ENCODE data around the gene CASR.
A peak's percentile ranks its signal among the peaks of the same experiment; 100 is the strongest.

Gene CASR

GRCh38 chr3:122232485-122232884, 49.0 kb downstream of the CASR start:
- Mint-ChIP-seq H3K36me3 (ENCODE audit: low read depth) (no peaks in the 10 kb centered on the region), H3K27me3 (peaks cover 6% of the 10 kb centered on the region), H3K9me3 (no peaks in the 10 kb centered on the region), H3K4me3 (no peak overlapping the region), H3K4me1 (peaks cover 30% of the 10 kb centered on the region), H3K27ac (no peak overlapping the region)
- no peak for DNase-seq
- ATAC-seq = no peak

DNA sequence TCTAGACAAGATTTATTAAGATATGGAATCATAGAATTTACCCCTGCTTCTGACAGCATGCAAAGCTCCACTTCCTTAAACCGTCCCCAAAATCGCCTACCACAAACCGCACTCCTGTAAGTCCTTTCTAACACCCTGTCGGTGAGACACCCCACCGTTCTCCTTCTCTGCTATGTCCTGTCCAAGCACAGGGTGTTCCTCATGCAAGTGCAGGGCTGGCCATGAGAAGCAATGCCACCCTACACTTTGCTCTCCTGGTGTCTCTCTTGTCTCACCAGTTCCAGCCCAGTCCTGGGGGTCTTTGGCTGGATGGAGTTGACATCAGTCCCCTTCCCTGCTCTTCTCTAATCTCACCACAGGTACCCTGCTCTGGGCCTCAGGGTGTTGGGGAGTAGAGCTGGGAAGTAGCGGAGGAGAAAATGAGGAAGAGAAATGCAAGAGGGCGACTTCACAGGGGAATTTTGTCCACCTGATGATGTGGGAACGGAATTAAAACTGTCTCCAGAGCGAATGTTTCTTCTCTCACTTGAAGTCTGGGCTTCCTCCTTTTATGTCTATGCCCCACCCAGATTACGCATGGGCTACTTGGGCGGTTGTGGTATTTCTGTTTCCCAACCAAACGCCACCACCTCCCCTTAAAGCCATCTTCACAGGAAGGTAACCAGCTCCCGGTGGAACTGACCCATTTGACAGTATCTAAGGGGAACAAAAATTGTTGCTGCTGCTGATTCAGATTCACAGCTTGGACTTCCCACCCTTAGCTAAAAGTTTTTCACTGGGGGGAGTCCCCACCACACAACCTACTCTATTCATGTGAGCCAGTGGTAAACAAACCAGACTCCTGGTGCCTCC, 49.9 kb downstream of the CASR start:
- H3K27me3 Mint-ChIP-seq = peaks cover 6% of the 10 kb centered on the region
- peak overlapping the region; percentile 25 for H3K4me3 Mint-ChIP-seq
- H3K27ac Mint-ChIP-seq = peak overlapping the region; percentile 36

DNA sequence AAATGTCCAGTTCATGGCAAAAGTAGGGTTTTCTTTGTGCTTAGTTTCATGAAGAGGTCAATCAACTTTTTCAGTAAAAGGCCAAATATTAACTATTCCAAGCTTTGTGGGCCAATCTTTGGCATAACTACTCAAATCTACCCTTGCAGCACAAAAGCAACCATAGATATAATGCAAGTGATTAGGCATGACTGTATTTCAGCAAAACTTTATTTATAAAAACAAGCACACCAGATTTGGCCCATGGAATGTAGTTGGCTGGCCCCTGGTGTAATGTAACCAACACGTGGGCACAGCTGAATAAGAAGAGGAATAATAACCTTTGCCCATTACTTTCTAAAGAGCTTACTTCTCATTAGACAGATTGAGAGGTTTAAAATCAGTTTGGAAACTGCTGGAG, 50.6 kb downstream of the CASR start:
- Mint-ChIP-seq H3K4me3 (no peak overlapping the region), H3K4me1 (peaks cover 30% of the 10 kb centered on the region), H3K27ac (no peak overlapping the region), H3K27me3 (peaks cover 6% of the 10 kb centered on the region), H3K9me3 (no peaks in the 10 kb centered on the region), H3K36me3 (ENCODE audit: low read depth) (no peaks in the 10 kb centered on the region)
- DNase-seq (no peak), ATAC-seq (no peak)

More for the DNA sequence above, 49.9 kb downstream of the CASR start:
- ATAC-seq (peak; percentile 85), DNase-seq (peak; percentile 19)
- no peaks in the 10 kb centered on the region for H3K9me3 Mint-ChIP-seq
- H3K4me1 Mint-ChIP-seq = peaks cover 30% of the 10 kb centered on the region
- no peaks in the 10 kb centered on the region for H3K36me3 Mint-ChIP-seq (ENCODE audit: low read depth)

DNA sequence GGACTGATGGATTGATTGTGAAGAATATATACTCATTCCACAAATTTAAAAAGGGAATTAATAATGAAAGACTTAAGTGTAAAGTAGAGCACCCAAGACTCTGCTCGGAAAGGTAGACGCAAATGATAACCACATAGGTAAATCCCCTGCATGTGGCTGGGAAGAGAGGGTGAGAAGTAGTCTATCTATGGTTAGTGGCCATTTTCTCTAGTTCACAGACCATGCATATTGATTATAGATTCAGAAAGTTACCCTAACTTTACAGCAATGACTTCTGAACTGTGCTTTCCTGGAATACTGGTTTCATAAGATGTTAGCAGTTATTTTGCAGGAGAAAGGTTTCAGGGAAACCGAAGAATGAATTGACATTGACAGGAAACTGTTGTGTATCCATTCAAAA, 51.7 kb downstream of the CASR start:
- H3K36me3 Mint-ChIP-seq (ENCODE audit: low read depth) = no peaks in the 10 kb centered on the region
- peaks cover 7% of the 10 kb centered on the region for H3K27me3 Mint-ChIP-seq
- DNase-seq (no peak), ATAC-seq (no peak)
- H3K4me1 Mint-ChIP-seq = peaks cover 30% of the 10 kb centered on the region
- no peak overlapping the region for H3K4me3 Mint-ChIP-seq
- H3K9me3 Mint-ChIP-seq = no peaks in the 10 kb centered on the region
- no peak overlapping the region for H3K27ac Mint-ChIP-seq

- Mint-ChIP-seq H3K27ac (no peak overlapping the region), H3K4me3 (no peak overlapping the region), H3K9me3 (no peaks in the 10 kb centered on the region), H3K36me3 (ENCODE audit: low read depth) (no peaks in the 10 kb centered on the region), H3K4me1 (peaks cover 9% of the 10 kb centered on the region), H3K27me3 (peaks cover 35% of the 10 kb centered on the region)
- ATAC-seq (peak; percentile 24), DNase-seq (no peak)
Observed at GRCh38 chr3:122239112-122239511, 55.6 kb downstream of the CASR start.

DNA sequence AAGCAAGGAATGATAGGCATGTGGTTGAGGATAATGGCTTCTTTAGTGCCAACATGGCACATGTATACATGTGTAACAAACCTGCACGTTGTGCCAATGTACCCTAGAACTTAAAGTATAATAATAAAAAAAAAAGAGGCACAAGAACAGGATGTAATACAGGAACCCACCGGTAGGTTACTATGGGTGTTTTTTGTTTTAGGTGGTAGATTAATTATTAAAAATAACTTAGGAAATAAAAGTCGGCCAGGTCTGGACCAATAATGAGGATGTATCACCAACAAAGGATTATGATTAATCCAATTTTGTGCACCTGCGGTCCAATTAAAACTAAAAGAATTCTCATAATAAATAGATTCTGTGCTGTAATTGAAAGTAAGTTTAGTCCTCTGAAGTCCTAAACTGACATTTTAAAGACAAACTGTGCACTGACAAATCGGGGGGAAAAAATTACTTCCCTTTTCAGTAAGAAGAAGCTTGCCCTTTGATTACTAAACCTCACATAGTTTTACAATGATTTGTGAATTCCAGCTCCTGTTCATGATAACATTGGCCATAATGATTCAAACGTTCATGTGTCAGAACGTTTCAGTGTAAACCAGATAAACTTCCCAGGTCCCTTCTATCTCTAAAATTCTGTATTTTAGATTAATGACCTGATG, 62.2 kb downstream of the CASR start:
- Mint-ChIP-seq H3K27me3 (peaks cover 27% of the 10 kb centered on the region), H3K9me3 (no peaks in the 10 kb centered on the region), H3K27ac (peak overlapping the region; percentile 78), H3K4me1 (peaks cover 28% of the 10 kb centered on the region), H3K4me3 (peak overlapping the region; percentile 72), H3K36me3 (ENCODE audit: low read depth) (no peaks in the 10 kb centered on the region)
- DNase-seq (no peak), ATAC-seq (peak; percentile 91)

GRCh38 chr3:122246199-122246598, 62.7 kb downstream of the CASR start:
- peak overlapping the region; percentile 72 for H3K4me3 Mint-ChIP-seq
- no peak for ATAC-seq

DNA sequence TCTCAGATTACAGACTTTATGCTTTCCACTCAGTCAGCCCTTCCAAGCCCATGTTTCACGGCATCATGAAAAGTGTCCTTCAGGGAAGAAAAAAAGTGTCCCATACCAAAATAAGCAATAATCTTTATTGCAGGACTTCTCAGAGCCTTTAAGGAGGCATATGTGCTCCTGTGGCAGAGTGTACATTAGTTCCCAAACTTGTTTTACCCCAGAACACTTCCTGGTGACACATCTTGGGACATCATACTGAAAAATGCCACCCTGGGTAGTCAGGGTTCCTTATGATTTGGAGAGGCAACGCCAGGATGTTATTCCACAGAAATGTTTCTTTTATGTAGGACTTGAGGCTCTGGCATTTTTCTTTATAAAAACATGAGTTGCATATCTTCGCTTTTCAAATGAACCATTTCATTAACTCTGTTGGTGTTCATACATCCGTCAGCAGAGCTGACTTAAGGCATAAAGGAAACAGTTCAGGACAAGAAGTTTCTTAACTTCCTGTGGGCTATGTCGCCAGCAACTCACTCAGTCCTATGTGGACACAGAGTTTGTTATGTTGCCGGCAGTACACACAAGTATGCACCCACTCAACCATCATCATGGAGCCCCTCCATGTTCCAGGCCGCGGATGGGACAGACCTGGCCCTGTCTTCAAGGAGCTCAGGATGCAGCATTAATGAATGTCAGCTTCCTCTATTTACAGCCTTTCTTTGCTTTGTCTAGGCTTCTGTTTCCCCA, 63.8 kb downstream of the CASR start:
- DNase-seq = no peak
- Mint-ChIP-seq H3K36me3 (ENCODE audit: low read depth) (no peaks in the 10 kb centered on the region), H3K4me1 (peaks cover 28% of the 10 kb centered on the region), H3K9me3 (no peaks in the 10 kb centered on the region), H3K4me3 (no peak overlapping the region), H3K27me3 (peaks cover 15% of the 10 kb centered on the region), H3K27ac (no peak overlapping the region)
- ATAC-seq = no peak

More at GRCh38 chr3:122246199-122246598, 62.7 kb downstream of the CASR start:
- H3K27ac Mint-ChIP-seq = peak overlapping the region; percentile 78
- no peak for DNase-seq
- H3K36me3 Mint-ChIP-seq (ENCODE audit: low read depth) = no peaks in the 10 kb centered on the region
- peaks cover 21% of the 10 kb centered on the region for H3K27me3 Mint-ChIP-seq
- peaks cover 28% of the 10 kb centered on the region for H3K4me1 Mint-ChIP-seq
- H3K9me3 Mint-ChIP-seq = no peaks in the 10 kb centered on the region

GRCh38 chr3:122247825-122248185, 64.3 kb downstream of the CASR start:
- peaks cover 28% of the 10 kb centered on the region for H3K4me1 Mint-ChIP-seq
- no peak for ATAC-seq
- H3K27ac Mint-ChIP-seq = no peak overlapping the region
- H3K4me3 Mint-ChIP-seq = no peak overlapping the region
- no peaks in the 10 kb centered on the region for H3K36me3 Mint-ChIP-seq (ENCODE audit: low read depth)
- H3K27me3 Mint-ChIP-seq = peaks cover 11% of the 10 kb centered on the region
- no peaks in the 10 kb centered on the region for H3K9me3 Mint-ChIP-seq
- DNase-seq = no peak

DNA sequence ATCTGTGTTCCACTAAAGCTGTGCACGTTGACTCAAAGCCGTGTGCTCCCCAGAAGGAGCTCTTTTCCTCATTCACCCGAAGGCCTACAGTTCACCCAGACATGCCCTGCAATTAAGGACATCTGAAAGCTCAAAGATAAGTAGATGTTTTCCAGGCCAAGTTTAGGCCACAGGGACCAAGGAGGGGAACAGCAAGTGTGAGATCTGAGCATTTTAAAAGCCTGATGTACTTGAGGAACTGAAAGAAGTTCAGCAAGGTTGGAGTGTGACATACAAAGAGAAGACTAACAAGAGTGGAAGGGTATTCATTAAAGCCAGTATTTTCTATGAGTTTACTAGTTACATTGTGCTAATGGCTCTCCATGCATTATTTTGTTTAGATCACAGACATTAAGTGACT, 68.0 kb downstream of the CASR start:
- H3K4me3 Mint-ChIP-seq = no peak overlapping the region
- DNase-seq (no peak), ATAC-seq (no peak)
- H3K9me3 Mint-ChIP-seq = no peaks in the 10 kb centered on the region
- peaks cover 2% of the 10 kb centered on the region for H3K27me3 Mint-ChIP-seq
- H3K27ac Mint-ChIP-seq = no peak overlapping the region
- no peaks in the 10 kb centered on the region for H3K36me3 Mint-ChIP-seq (ENCODE audit: low read depth)
- H3K4me1 Mint-ChIP-seq = peaks cover 31% of the 10 kb centered on the region

GRCh38 chr3:122253581-122253980, 70.1 kb downstream of the CASR start:
- Mint-ChIP-seq H3K27ac (no peak overlapping the region), H3K27me3 (peaks cover 4% of the 10 kb centered on the region), H3K4me1 (peaks cover 24% of the 10 kb centered on the region), H3K36me3 (ENCODE audit: low read depth) (no peaks in the 10 kb centered on the region), H3K9me3 (no peaks in the 10 kb centered on the region), H3K4me3 (no peak overlapping the region)
- peak; percentile 5 for ATAC-seq
- no peak for DNase-seq

DNA sequence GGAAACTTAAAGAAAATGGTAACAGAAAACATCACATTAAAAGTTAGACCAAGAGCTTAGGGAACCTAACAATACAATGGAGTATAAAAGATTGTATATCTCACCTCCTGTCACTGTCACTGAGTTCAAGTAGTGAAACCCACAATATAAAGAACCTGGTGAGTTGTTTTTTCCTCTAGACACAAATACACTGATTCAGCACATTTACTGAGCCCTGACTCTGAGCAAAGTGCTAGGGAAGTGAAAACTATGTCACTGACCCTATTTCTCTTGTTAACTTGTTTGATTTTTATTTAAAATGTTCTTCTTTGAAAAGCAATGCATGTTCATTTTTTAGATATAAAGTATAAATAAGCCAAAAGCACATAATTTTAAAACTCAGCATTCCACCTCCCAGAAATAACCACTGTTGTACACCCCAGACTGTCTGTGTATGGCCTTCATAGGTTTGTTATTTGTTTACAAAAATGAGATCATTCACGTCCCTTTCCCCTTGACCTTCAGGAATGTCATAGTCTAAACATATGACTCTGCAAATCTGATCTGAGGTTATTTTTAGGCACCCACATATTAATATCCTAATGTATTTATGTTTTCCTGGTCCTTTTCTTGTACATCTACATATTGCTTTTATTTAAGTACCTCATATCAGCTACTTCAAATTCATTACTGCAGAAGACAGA, 72.4 kb downstream of the CASR start:
- Mint-ChIP-seq H3K36me3 (ENCODE audit: low read depth) (no peaks in the 10 kb centered on the region), H3K4me1 (peaks cover 37% of the 10 kb centered on the region), H3K27ac (no peak overlapping the region), H3K9me3 (no peaks in the 10 kb centered on the region), H3K4me3 (no peak overlapping the region), H3K27me3 (peaks cover 9% of the 10 kb centered on the region)
- ATAC-seq (peak; percentile 61), DNase-seq (no peak)

GRCh38 chr3:122257644-122258364, 74.3 kb downstream of the CASR start:
- no peak for ATAC-seq
- Mint-ChIP-seq H3K4me1 (peaks cover 37% of the 10 kb centered on the region), H3K9me3 (no peaks in the 10 kb centered on the region), H3K27me3 (peaks cover 12% of the 10 kb centered on the region), H3K4me3 (no peak overlapping the region), H3K27ac (no peak overlapping the region), H3K36me3 (ENCODE audit: low read depth) (no peaks in the 10 kb centered on the region)
- DNase-seq = no peak
